ENCODE data around the gene TNFAIP8L1. TPM values are rescaled to one million over a fixed set of nuclear protein-coding genes. Genes with fewer than 3 reads are reported as not detected.

Gene TNFAIP8L1
- total and polyA plus RNA-seq, 7 donors, result 3.7 to 25.2 (median 18.9) TPM

- H3K4me1 ChIP-seq, result peaks cover 0 to 35% (median 32%) of the 10 kb centered on the region in 4 donors
- TF ChIP-seq CTCF (IDR thresholded peaks at IDR 0.05), result no peak
- TF ChIP-seq POLR2A (IDR thresholded peaks at IDR 0.05), result no peak
- no peak for TF ChIP-seq EP300 (IDR thresholded peaks at IDR 0.05)
- TF ChIP-seq POLR2AphosphoS5 (IDR thresholded peaks at IDR 0.05), result no peak
- DNase-seq, result no peak
- 95% methylated on average over 28 of the region's 28 CpGs for WGBS, 2 donors
- intact Hi-C loops (cut with DNase I), result no loop called here
- no peak overlapping the region for H3K4me3 ChIP-seq
- H3K27me3 ChIP-seq, result no peaks in the 10 kb centered on the region
- H3K27ac ChIP-seq, result no peak overlapping the region
- peaks cover 18 to 71% (median 49%) of the 10 kb centered on the region in 4 donors for H3K36me3 ChIP-seq
- H3K9me3 ChIP-seq, result no peaks in the 10 kb centered on the region
These were observed 64.5 kb downstream of the TNFAIP8L1 start for GRCh38 chr19:4703671-4704316.

GRCh38 chr19:4704317-4704673 is 65.0 kb downstream of the TNFAIP8L1 start:
- intact Hi-C loops (cut with DNase I), result no loop called here
- peaks cover 18 to 69% (median 47%) of the 10 kb centered on the region in 4 donors for H3K36me3 ChIP-seq
- 93 to 94% methylated on average over 9 of the region's 9 CpGs for WGBS, 2 donors

More at GRCh38 chr19:4704317-4704673, 65.0 kb downstream of the TNFAIP8L1 start:
- no peak for TF ChIP-seq POLR2AphosphoS5 (IDR thresholded peaks at IDR 0.05)
- no peak for TF ChIP-seq EP300 (IDR thresholded peaks at IDR 0.05)
- TF ChIP-seq CTCF (IDR thresholded peaks at IDR 0.05), result no peak
- no peak for TF ChIP-seq POLR2A (IDR thresholded peaks at IDR 0.05)
- H3K27ac ChIP-seq, result no peak overlapping the region
- no peaks in the 10 kb centered on the region for H3K27me3 ChIP-seq
- no peaks in the 10 kb centered on the region for H3K9me3 ChIP-seq
- H3K4me3 ChIP-seq, result no peak overlapping the region
- no peak for DNase-seq
- peaks cover 0 to 37% (median 32%) of the 10 kb centered on the region in 4 donors for H3K4me1 ChIP-seq

Other genes with a start within 250 kb of the TNFAIP8L1 start
- 10 to 100 TPM; 28.5 to 33.9 (median 32.2) TPM for gene SH3GL1, start 239.0 kb upstream of the TNFAIP8L1 start, total RNA-seq
- 10 to 100 TPM; 37.9 to 47.4 (median 45.0) TPM for gene SH3GL1, start 239.0 kb upstream of the TNFAIP8L1 start, polyA plus RNA-seq
- 1 to 10 TPM; 3.6 to 5.5 (median 4.1) TPM for gene CHAF1A, start 236.9 kb upstream of the TNFAIP8L1 start, total RNA-seq
- gene CHAF1A, start 236.9 kb upstream of the TNFAIP8L1 start, polyA plus RNA-seq, result 10 to 100 TPM in 2 of 3 donors, 1 to 10 TPM in 1; 5.4 to 19.1 (median 10.6) TPM
- gene UBXN6, start 181.7 kb upstream of the TNFAIP8L1 start, total RNA-seq, result 100 to 1,000 TPM in 1 of 4 donors, 10 to 100 TPM in 3; 47.1 to 103 (median 62.7) TPM
- 100 to 1,000 TPM in 2 of 3 donors, 10 to 100 TPM in 1; 96.3 to 160 (median 114) TPM for gene UBXN6, start 181.7 kb upstream of the TNFAIP8L1 start, polyA plus RNA-seq
- 10 to 100 TPM; 31.0 to 45.5 (median 40.4) TPM for gene HDGFL2, start 167.2 kb upstream of the TNFAIP8L1 start, total RNA-seq
- gene HDGFL2, start 167.2 kb upstream of the TNFAIP8L1 start, polyA plus RNA-seq, result 10 to 100 TPM; 19.8 to 78.2 (median 22.2) TPM
- 10 to 100 TPM; 41.3 to 71.7 (median 55.9) TPM for gene PLIN4, start 121.0 kb upstream of the TNFAIP8L1 start, total RNA-seq
- 10 to 100 TPM in 1 of 3 donors, 1 to 10 TPM in 1, under 1 TPM in 1; 0.69 to 22.3 (median 1.8) TPM for gene PLIN4, start 121.0 kb upstream of the TNFAIP8L1 start, polyA plus RNA-seq
- gene PLIN5, start 104.3 kb upstream of the TNFAIP8L1 start, total RNA-seq, result 10 to 100 TPM in 1 of 4 donors, 1 to 10 TPM in 3; 2.5 to 10.0 (median 4.2) TPM
- gene PLIN5, start 104.3 kb upstream of the TNFAIP8L1 start, polyA plus RNA-seq, result 1 to 10 TPM in 2 of 3 donors, under 1 TPM in 1; 0.69 to 3.1 (median 2.4) TPM
- 1 to 10 TPM in 1 of 4 donors, under 1 TPM in 2, not detected in 1; 0.36 to 2.3 (median 0.49) TPM for gene LRG1, start 99.5 kb upstream of the TNFAIP8L1 start, total RNA-seq
- gene LRG1, start 99.5 kb upstream of the TNFAIP8L1 start, polyA plus RNA-seq, result 10 to 100 TPM in 1 of 3 donors, 1 to 10 TPM in 2; 2.4 to 21.0 (median 3.7) TPM
- gene SEMA6B, start 79.8 kb upstream of the TNFAIP8L1 start, total RNA-seq, result 1 to 10 TPM; 1.1 to 5.7 (median 1.6) TPM
- gene SEMA6B, start 79.8 kb upstream of the TNFAIP8L1 start, polyA plus RNA-seq, result 10 to 100 TPM in 1 of 3 donors, 1 to 10 TPM in 1, under 1 TPM in 1; 0.60 to 16.9 (median 4.7) TPM
- gene MYDGF, start 30.8 kb downstream of the TNFAIP8L1 start, total RNA-seq, result 10 to 100 TPM; 25.7 to 37.4 (median 34.0) TPM
- gene MYDGF, start 30.8 kb downstream of the TNFAIP8L1 start, polyA plus RNA-seq, result 100 to 1,000 TPM in 1 of 3 donors, 10 to 100 TPM in 2; 34.2 to 200 (median 55.3) TPM
- gene DPP9, start 84.3 kb downstream of the TNFAIP8L1 start, total RNA-seq, result 10 to 100 TPM; 29.6 to 90.6 (median 40.5) TPM
- gene DPP9, start 84.3 kb downstream of the TNFAIP8L1 start, polyA plus RNA-seq, result 10 to 100 TPM; 27.6 to 62.6 (median 31.7) TPM
- 10 to 100 TPM; 10.2 to 12.9 (median 11.8) TPM for gene FEM1A, start 152.2 kb downstream of the TNFAIP8L1 start, total RNA-seq
- gene FEM1A, start 152.2 kb downstream of the TNFAIP8L1 start, polyA plus RNA-seq, result 1 to 10 TPM; 3.0 to 6.9 (median 5.3) TPM
- gene TICAM1, start 192.2 kb downstream of the TNFAIP8L1 start, total RNA-seq, result 1 to 10 TPM; 3.9 to 5.3 (median 4.6) TPM
- gene TICAM1, start 192.2 kb downstream of the TNFAIP8L1 start, polyA plus RNA-seq, result 10 to 100 TPM; 17.4 to 49.0 (median 20.8) TPM
- 10 to 100 TPM; 20.3 to 34.2 (median 26.7) TPM for gene PLIN3, start 228.2 kb downstream of the TNFAIP8L1 start, total RNA-seq
- gene PLIN3, start 228.2 kb downstream of the TNFAIP8L1 start, polyA plus RNA-seq, result 100 to 1,000 TPM; 111 to 191 (median 112) TPM